Measurements from ENCODE around the gene SIX6.

DNA sequence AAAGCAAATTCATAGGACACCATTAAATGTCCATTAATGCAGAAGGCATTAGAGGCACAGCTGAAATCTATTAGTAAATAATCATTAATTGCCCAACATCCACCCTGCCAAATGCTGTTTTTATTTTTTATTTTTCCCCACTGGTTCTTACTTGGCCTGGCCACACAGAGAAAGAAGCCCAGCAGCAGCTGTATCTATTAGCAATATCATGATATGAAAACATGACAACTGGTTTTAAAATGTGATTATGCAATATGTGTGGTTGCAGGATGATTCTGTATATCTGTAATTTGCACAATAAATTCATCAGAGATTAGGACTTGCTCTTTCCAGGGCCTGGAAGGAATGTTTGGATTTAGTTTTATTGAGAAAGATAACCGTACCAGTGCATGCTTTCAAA, 44.9 kb downstream of the SIX6 start:
- TF ChIP-seq, protein P1, sequence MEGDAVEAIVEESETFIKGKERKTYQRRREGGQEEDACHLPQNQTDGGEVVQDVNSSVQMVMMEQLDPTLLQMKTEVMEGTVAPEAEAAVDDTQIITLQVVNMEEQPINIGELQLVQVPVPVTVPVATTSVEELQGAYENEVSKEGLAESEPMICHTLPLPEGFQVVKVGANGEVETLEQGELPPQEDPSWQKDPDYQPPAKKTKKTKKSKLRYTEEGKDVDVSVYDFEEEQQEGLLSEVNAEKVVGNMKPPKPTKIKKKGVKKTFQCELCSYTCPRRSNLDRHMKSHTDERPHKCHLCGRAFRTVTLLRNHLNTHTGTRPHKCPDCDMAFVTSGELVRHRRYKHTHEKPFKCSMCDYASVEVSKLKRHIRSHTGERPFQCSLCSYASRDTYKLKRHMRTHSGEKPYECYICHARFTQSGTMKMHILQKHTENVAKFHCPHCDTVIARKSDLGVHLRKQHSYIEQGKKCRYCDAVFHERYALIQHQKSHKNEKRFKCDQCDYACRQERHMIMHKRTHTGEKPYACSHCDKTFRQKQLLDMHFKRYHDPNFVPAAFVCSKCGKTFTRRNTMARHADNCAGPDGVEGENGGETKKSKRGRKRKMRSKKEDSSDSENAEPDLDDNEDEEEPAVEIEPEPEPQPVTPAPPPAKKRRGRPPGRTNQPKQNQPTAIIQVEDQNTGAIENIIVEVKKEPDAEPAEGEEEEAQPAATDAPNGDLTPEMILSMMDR (IDR thresholded peaks at IDR 0.05) = no peak
- no peak for TF ChIP-seq POLR2A (IDR thresholded peaks at IDR 0.05)

Data from Peyer's patch (tissue), 4 donors.